SK-N-SH treated with all-trans-retinoic acid at 6 μM for 48 hours (cell line): ENCODE results near the gene ZNF581.

Experiments
- ATAC-seq: fragments of 200-7000 bp; cut with Tn5 transposase; 3 replicates; pipeline ENCODE4 v1.9.1; 2020; ENCODE audit warnings: mild to moderate bottlenecking, moderate library complexity
- ARNTL ChIP-seq: fragments of 450-650 bp; formaldehyde crosslinking; IDR thresholded peaks from 2 replicates; pipeline ENCODE4 v1.5.0; 2020; ENCODE audit warnings: low read depth, mild to moderate bottlenecking, moderate library complexity, borderline replicate concordance
- BACH2 ChIP-seq: fragments of 250-450 bp; sonication (Bioruptor Pico); IDR thresholded peaks from 2 replicates; pipeline ENCODE4 v1.9.0; 2021; ENCODE audit warnings: mild to moderate bottlenecking, borderline replicate concordance
- CREB5 ChIP-seq: fragments of 250-450 bp; sonication (Bioruptor Pico); IDR thresholded peaks from 2 replicates; pipeline ENCODE4 v1.5.1; 2020; ENCODE audit warnings: low read depth, mild to moderate bottlenecking, moderate library complexity
- CSDC2 ChIP-seq: fragments of 250-450 bp; sonication (Bioruptor Pico); IDR thresholded peaks from 2 replicates; pipeline ENCODE4 v1.5.0; 2020; ENCODE audit warnings: mild to moderate bottlenecking, moderate library complexity
- CSRNP3 ChIP-seq: fragments of 250-450 bp; sonication (Bioruptor Pico); IDR thresholded peaks from 2 replicates; pipeline ENCODE4 v1.5.1; 2021; ENCODE audit warnings: mild to moderate bottlenecking, moderate library complexity
- ESRRG ChIP-seq: fragments of 250-450 bp; sonication (Bioruptor Pico); IDR thresholded peaks from 2 replicates; pipeline ENCODE4 v1.6.1; 2021; ENCODE audit warnings: mild to moderate bottlenecking
- GLIS3 ChIP-seq: fragments of 250-450 bp; sonication (Bioruptor Pico); IDR thresholded peaks from 2 replicates; pipeline ENCODE4 v1.5.0; 2020; ENCODE audit warnings: mild to moderate bottlenecking, moderate library complexity
- ISL1 ChIP-seq: fragments of 250-450 bp; sonication (Bioruptor Pico); IDR thresholded peaks from 2 replicates; pipeline ENCODE4 v2.1.2; 2022; ENCODE audit warnings: mild to moderate bottlenecking, moderate library complexity
- OSR1 ChIP-seq: fragments of 250-450 bp; sonication (Bioruptor Pico); IDR thresholded peaks from 2 replicates; pipeline ENCODE4 v1.8.0; 2022; ENCODE audit warnings: moderate library complexity, mild to moderate bottlenecking, inconsistent platforms
- PPARA ChIP-seq: fragments of 250-450 bp; sonication (Bioruptor Pico); IDR thresholded peaks from 2 replicates; pipeline ENCODE4 v1.5.0; 2020; ENCODE audit warnings: mild to moderate bottlenecking, borderline replicate concordance
- RARB ChIP-seq: fragments of 250-450 bp; sonication (Bioruptor Pico); IDR thresholded peaks from 2 replicates; pipeline ENCODE4 v1.8.0; 2021; ENCODE audit warnings: mild to moderate bottlenecking, moderate library complexity
- SNAI2 ChIP-seq: fragments of 250-450 bp; sonication (Bioruptor Pico); IDR thresholded peaks from 2 replicates; pipeline ENCODE4 v1.5.0; 2020; ENCODE audit warnings: mild to moderate bottlenecking, moderate library complexity
- TCF4 ChIP-seq: fragments of 250-450 bp; sonication (Bioruptor Pico); IDR thresholded peaks from 2 replicates; pipeline ENCODE4 v1.8.0; 2021; ENCODE audit warnings: mild to moderate bottlenecking, moderate library complexity, borderline replicate concordance
- ZFP3 ChIP-seq: fragments of 250-450 bp; sonication (Bioruptor Pico); IDR thresholded peaks from 2 replicates; pipeline ENCODE4 v1.5.0; 2020; ENCODE audit warnings: mild to moderate bottlenecking, moderate library complexity
- ZFP30 ChIP-seq: fragments of 450-650 bp; formaldehyde crosslinking; IDR thresholded peaks from 2 replicates; pipeline ENCODE4 v1.5.0; 2022; ENCODE audit warnings: mild to moderate bottlenecking, moderate library complexity
- ZNF565 ChIP-seq: fragments of 450-650 bp; formaldehyde crosslinking; conservative IDR thresholded peaks from 2 replicates; pipeline ENCODE4 v1.5.0; 2020; ENCODE audit warnings: low read depth, mild to moderate bottlenecking, moderate library complexity
- ZNF70 ChIP-seq: fragments of 450-650 bp; formaldehyde crosslinking; IDR thresholded peaks from 2 replicates; pipeline ENCODE4 v1.5.0; 2020; ENCODE audit warnings: mild to moderate bottlenecking, moderate library complexity
- TF ChIP-seq, protein P1 (sequence below): fragments of 250-450 bp; sonication (Bioruptor Pico); IDR thresholded peaks from 2 replicates; pipeline ENCODE4 v1.8.0; 2021; ENCODE audit warnings: low read depth, mild to moderate bottlenecking, moderate library complexity, borderline replicate concordance
- TF ChIP-seq, protein P2 (sequence below): fragments of 250-450 bp; sonication (Bioruptor Pico); IDR thresholded peaks from 2 replicates; pipeline ENCODE4 v1.5.0; 2020; ENCODE audit warnings: mild to moderate bottlenecking, moderate library complexity
- TF ChIP-seq, protein P3 (sequence below): fragments of 250-450 bp; sonication (Bioruptor Pico); IDR thresholded peaks from 2 replicates; pipeline ENCODE4 v1.8.0; 2020; ENCODE audit warnings: mild to moderate bottlenecking, moderate library complexity, borderline replicate concordance

ZNF581 gene

DNA sequence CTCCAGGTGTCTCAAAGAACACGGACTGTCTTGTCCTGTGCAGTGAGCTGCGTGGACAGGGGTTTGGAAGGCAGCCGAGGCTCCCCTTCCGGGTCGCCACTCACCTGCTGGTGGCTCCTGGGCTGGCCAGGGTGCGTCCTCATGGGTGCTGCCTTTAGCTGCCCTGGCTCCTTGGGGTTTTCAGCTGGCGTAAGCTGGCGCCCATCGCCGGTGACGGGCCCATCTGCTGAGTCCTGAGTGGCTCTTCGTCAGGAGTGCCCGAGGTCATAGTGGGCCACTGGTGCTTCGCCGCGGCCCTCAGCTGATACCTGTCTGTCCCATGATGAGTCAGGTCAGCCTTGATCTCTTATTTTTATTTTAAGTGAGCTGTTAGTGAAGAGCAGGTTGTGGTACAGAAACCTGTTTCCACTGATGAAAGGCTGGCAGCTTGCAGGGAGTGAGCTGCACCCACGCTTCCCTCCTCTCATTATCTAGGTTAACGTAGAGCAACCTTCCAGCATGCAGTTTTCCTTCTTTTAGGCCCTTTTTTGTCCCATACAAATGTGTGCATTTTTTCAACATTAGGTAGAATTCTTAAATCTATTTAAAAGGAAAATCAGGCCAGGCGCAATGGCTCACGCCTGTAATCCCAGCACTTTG lies 50.0 kb downstream of the ZNF581 start:
- TF ChIP-seq ZFP30 (CRISPR knock-in tag) = no peak
- TF ChIP-seq CSDC2 (CRISPR knock-in tag) = no peak
- no peak for TF ChIP-seq GLIS3 (CRISPR knock-in tag)
- no peak for TF ChIP-seq SNAI2 (CRISPR knock-in tag)
- no peak for TF ChIP-seq OSR1 (CRISPR knock-in tag)
- TF ChIP-seq CSRNP3 (CRISPR knock-in tag) = no peak
- no peak for TF ChIP-seq TCF4
- no peak for TF ChIP-seq ISL1 (CRISPR knock-in tag)
- TF ChIP-seq PPARA = no peak
- TF ChIP-seq ZNF565 (CRISPR knock-in tag) = no peak
- TF ChIP-seq RARB (CRISPR knock-in tag) = no peak
- no peak for ATAC-seq

DNA sequence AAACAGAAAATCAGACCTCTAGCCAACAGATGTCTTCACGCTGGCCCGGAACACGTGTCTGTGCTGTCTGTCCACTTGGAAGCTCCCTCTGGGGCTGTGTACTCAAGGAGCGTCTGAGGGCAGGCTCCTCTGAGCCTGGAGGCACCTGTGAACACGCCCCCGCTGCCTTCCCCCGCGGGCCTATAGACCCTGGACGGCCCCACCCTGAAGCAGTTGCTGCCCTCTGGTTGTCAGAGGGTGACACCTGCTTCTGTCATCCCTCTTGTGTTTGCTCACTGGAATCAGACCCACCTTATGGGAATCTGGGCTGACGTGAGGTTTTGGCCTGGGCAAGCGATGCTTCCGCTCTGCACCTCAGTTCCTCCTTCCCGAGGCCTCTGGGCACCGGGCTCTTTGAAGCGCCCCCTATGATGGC lies 50.8 kb downstream of the ZNF581 start:
- TF ChIP-seq CSRNP3 (CRISPR knock-in tag) = no peak
- TF ChIP-seq, protein P1, sequence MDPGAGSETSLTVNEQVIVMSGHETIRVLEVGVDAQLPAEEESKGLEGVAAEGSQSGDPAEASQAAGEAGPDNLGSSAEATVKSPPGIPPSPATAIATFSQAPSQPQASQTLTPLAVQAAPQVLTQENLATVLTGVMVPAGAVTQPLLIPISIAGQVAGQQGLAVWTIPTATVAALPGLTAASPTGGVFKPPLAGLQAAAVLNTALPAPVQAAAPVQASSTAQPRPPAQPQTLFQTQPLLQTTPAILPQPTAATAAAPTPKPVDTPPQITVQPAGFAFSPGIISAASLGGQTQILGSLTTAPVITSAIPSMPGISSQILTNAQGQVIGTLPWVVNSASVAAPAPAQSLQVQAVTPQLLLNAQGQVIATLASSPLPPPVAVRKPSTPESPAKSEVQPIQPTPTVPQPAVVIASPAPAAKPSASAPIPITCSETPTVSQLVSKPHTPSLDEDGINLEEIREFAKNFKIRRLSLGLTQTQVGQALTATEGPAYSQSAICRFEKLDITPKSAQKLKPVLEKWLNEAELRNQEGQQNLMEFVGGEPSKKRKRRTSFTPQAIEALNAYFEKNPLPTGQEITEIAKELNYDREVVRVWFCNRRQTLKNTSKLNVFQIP (CRISPR knock-in tag) = no peak
- no peak for TF ChIP-seq ARNTL (CRISPR knock-in tag)
- no peak for TF ChIP-seq PPARA
- TF ChIP-seq ZNF70 (CRISPR knock-in tag) = no peak
- no peak for TF ChIP-seq CREB5
- TF ChIP-seq ESRRG = no peak
- no peak for TF ChIP-seq OSR1 (CRISPR knock-in tag)
- no peak for TF ChIP-seq GLIS3 (CRISPR knock-in tag)
- TF ChIP-seq BACH2 = no peak
- TF ChIP-seq RARB (CRISPR knock-in tag) = no peak
- TF ChIP-seq SNAI2 (CRISPR knock-in tag) = no peak
- TF ChIP-seq, protein P2, sequence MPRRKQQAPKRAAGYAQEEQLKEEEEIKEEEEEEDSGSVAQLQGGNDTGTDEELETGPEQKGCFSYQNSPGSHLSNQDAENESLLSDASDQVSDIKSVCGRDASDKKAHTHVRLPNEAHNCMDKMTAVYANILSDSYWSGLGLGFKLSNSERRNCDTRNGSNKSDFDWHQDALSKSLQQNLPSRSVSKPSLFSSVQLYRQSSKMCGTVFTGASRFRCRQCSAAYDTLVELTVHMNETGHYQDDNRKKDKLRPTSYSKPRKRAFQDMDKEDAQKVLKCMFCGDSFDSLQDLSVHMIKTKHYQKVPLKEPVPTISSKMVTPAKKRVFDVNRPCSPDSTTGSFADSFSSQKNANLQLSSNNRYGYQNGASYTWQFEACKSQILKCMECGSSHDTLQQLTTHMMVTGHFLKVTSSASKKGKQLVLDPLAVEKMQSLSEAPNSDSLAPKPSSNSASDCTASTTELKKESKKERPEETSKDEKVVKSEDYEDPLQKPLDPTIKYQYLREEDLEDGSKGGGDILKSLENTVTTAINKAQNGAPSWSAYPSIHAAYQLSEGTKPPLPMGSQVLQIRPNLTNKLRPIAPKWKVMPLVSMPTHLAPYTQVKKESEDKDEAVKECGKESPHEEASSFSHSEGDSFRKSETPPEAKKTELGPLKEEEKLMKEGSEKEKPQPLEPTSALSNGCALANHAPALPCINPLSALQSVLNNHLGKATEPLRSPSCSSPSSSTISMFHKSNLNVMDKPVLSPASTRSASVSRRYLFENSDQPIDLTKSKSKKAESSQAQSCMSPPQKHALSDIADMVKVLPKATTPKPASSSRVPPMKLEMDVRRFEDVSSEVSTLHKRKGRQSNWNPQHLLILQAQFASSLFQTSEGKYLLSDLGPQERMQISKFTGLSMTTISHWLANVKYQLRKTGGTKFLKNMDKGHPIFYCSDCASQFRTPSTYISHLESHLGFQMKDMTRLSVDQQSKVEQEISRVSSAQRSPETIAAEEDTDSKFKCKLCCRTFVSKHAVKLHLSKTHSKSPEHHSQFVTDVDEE (CRISPR knock-in tag) = no peak
- TF ChIP-seq, protein P3, sequence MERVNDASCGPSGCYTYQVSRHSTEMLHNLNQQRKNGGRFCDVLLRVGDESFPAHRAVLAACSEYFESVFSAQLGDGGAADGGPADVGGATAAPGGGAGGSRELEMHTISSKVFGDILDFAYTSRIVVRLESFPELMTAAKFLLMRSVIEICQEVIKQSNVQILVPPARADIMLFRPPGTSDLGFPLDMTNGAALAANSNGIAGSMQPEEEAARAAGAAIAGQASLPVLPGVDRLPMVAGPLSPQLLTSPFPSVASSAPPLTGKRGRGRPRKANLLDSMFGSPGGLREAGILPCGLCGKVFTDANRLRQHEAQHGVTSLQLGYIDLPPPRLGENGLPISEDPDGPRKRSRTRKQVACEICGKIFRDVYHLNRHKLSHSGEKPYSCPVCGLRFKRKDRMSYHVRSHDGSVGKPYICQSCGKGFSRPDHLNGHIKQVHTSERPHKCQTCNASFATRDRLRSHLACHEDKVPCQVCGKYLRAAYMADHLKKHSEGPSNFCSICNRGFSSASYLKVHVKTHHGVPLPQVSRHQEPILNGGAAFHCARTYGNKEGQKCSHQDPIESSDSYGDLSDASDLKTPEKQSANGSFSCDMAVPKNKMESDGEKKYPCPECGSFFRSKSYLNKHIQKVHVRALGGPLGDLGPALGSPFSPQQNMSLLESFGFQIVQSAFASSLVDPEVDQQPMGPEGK = no peak
- TF ChIP-seq ZFP3 (CRISPR knock-in tag) = no peak
- no peak for TF ChIP-seq ISL1 (CRISPR knock-in tag)
- TF ChIP-seq, all 23 proteins: peak for 0
- ATAC-seq = no peak
